ENCODE results near the gene PSMA5. TPM values are rescaled to one million over a fixed set of nuclear protein-coding genes. Genes with fewer than 3 reads are reported as not detected.

Gene PSMA5
- total and polyA plus RNA-seq, 2 of the 4 experiments (the other 2 are of a cell fraction): 75.5 to 107 TPM

- TF ChIP-seq CTCF (conservative IDR thresholded peaks at IDR 0.05; ENCODE audit: low read depth, low read length) (no peak), NFE2L2 (IDR thresholded peaks at IDR 0.05; ENCODE audit: low read depth, low read length) (no peak)
Measured at GRCh38 chr1:109394591-109395281, 31.5 kb downstream of the PSMA5 start (continued).
